T-helper 2 cell treated with Interferon-gamma antibody and Interleukin-4, amounts not matched to agents 5 μg/mL and 100 μg/mL, for 36 hours (primary cell): Measurements from ENCODE around the gene MFRP.

Source experiments
- DNase-seq: peaks from one replicate; pipeline ENCODE4 v3.0.0; 2021; ENCODE audit warnings: low spot score
- H3K27ac Mint-ChIP-seq: one replicate; pipeline ENCODE4 v1.8.0; 2021; ENCODE audit warnings: mild to moderate bottlenecking, mixed read lengths
- H3K27me3 Mint-ChIP-seq: one replicate; pipeline ENCODE4 v1.8.0; 2021; ENCODE audit warnings: low read depth, mixed read lengths
- H3K36me3 Mint-ChIP-seq: one replicate; pipeline ENCODE4 v1.8.0; 2021; ENCODE audit warnings: low read depth, mixed read lengths
- H3K4me1 Mint-ChIP-seq: one replicate; pipeline ENCODE4 v1.8.0; 2021; ENCODE audit warnings: low read depth, mixed read lengths
- H3K4me3 Mint-ChIP-seq: one replicate; pipeline ENCODE4 v1.8.0; 2022; ENCODE audit warnings: mild to moderate bottlenecking, moderate library complexity, mixed read lengths
- H3K9me3 Mint-ChIP-seq: one replicate; pipeline ENCODE4 v1.8.0; 2021; ENCODE audit warnings: mixed read lengths

MFRP gene

DNA sequence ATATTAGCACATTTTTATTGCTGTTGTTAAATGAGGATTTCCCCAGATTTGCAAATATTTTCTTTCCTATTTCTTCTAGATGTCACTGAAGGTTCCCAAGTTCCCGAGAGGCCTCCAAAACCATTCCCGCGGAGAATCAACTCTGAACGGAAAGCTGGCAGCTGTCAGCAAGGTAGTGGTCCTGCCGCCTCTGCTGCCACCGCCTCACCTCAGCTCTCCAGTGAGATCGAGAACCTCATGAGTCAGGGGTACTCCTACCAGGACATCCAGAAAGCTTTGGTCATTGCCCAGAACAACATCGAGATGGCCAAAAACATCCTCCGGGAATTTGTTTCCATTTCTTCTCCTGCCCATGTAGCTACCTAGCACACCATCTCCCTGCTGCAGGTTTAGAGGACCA lies 47.1 kb downstream of the MFRP start:
- no peaks in the 10 kb centered on the region for H3K27me3 Mint-ChIP-seq
- no peaks in the 10 kb centered on the region for H3K9me3 Mint-ChIP-seq
- no peak overlapping the region for H3K4me3 Mint-ChIP-seq
- DNase-seq = no peak
- no peaks in the 10 kb centered on the region for H3K4me1 Mint-ChIP-seq
- H3K36me3 Mint-ChIP-seq = peaks cover 58% of the 10 kb centered on the region
- no peak overlapping the region for H3K27ac Mint-ChIP-seq

DNA sequence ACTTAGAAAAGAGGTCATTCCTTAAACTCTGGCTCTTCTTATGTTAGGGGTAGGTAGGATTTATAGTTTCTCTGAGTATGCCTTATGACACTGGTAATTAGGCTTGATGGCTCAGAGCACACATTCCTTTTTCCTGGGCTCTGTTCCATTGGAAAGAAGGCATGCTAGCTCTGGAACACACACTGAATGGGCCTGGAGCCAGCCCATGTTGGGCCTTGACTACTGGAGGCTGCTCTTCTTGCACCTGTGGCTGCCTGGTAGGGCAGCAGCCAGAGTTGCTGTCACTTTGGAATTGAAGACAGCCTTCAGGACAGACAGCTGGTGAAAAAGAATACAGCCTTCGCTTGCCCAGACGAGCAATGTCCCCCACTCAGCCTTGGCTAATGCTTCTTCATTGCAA lies 47.8 kb downstream of the MFRP start:
- H3K27me3 Mint-ChIP-seq = no peaks in the 10 kb centered on the region
- H3K36me3 Mint-ChIP-seq = peaks cover 56% of the 10 kb centered on the region

GRCh38 chr11:119297938-119298337 lies 48.6 kb downstream of the MFRP start:
- Mint-ChIP-seq H3K27ac (no peak overlapping the region), H3K4me3 (no peak overlapping the region), H3K27me3 (no peaks in the 10 kb centered on the region), H3K9me3 (no peaks in the 10 kb centered on the region), H3K4me1 (no peaks in the 10 kb centered on the region), H3K36me3 (peaks cover 54% of the 10 kb centered on the region)
- DNase-seq = no peak

More for the DNA sequence above, 47.8 kb downstream of the MFRP start:
- no peaks in the 10 kb centered on the region for H3K4me1 Mint-ChIP-seq
- H3K27ac Mint-ChIP-seq = no peak overlapping the region
- H3K4me3 Mint-ChIP-seq = no peak overlapping the region
- no peaks in the 10 kb centered on the region for H3K9me3 Mint-ChIP-seq
- DNase-seq = no peak

GRCh38 chr11:119295178-119295577 lies 51.3 kb downstream of the MFRP start:
- H3K4me3 Mint-ChIP-seq = no peak overlapping the region
- H3K27ac Mint-ChIP-seq = no peak overlapping the region
- H3K27me3 Mint-ChIP-seq = no peaks in the 10 kb centered on the region
- H3K36me3 Mint-ChIP-seq = peaks cover 51% of the 10 kb centered on the region
- no peaks in the 10 kb centered on the region for H3K9me3 Mint-ChIP-seq
- no peak for DNase-seq
- H3K4me1 Mint-ChIP-seq = no peaks in the 10 kb centered on the region

DNA sequence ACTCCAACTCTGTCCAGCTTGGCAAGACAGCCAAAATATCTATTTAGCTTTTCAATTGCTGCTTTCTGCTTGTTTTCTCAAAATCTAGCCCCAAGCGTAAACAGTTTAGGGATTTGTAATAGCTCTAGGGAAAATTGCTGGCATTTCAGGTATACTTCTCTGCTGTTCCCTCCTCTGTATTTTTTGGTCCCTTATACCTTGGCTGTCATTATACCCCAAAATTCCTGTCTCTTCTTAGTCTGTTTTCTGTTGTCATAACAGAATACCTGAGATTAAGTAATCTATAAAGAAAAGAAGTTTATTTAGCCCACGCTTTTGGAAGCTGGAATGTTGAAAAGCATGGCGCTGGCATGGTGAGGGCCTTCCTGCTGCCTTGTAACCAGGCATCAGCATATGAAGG lies 53.0 kb downstream of the MFRP start:
- Mint-ChIP-seq H3K4me1 (no peaks in the 10 kb centered on the region), H3K27ac (no peak overlapping the region), H3K36me3 (peaks cover 44% of the 10 kb centered on the region), H3K9me3 (no peaks in the 10 kb centered on the region), H3K4me3 (no peak overlapping the region), H3K27me3 (no peaks in the 10 kb centered on the region)
- DNase-seq = no peak

GRCh38 chr11:119290894-119291497 lies 55.5 kb downstream of the MFRP start:
- DNase-seq = no peak
- H3K4me1 Mint-ChIP-seq = no peaks in the 10 kb centered on the region
- peaks cover 46% of the 10 kb centered on the region for H3K36me3 Mint-ChIP-seq
- no peaks in the 10 kb centered on the region for H3K27me3 Mint-ChIP-seq
- H3K4me3 Mint-ChIP-seq = no peak overlapping the region
- no peak overlapping the region for H3K27ac Mint-ChIP-seq
- H3K9me3 Mint-ChIP-seq = no peaks in the 10 kb centered on the region
